ENCODE results near the gene LYSMD4.
"Not testable (repeated sequence)": the region's sequence is repeated elsewhere in the genome, so short reads cannot be mapped to it uniquely, and the experiment has no call there.

Gene LYSMD4

GRCh38 chr15:99733268-99734039 is at the start of gene LYSMD4:
Gene LYSMD4, minus strand, starts transcription at chr15:99733437. Its CDS starts 1,438 bp downstream, at chr15:99731999.
- peak in 1 of 2 experiments; percentile 90 for DNase-seq

DNA sequence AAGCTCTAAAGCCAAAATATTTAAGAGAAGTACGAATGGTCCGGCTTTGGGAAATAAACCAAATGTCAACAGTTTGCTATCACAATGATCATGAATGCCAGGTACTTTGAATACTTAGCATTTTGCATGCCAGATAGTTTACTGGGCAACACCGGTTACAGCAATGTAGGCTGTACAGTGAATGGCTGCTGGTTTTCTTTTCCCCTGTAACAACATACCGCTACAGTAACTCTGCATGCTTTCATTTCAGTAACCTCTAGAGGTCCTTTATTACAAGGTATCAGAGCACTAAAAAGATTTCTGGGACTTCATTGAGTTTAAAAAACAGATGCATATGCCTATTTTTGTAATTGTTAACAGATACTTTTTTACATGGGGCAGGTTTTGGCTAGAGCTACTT is 48.8 kb upstream of the LYSMD4 start:
- not testable (repeated sequence) for DNase-seq

- no peak for DNase-seq
These were observed 43.9 kb upstream of the LYSMD4 start for GRCh38 chr15:99777144-99777543.

GRCh38 chr15:99764522-99764921 is 31.3 kb upstream of the LYSMD4 start:
- no peak for DNase-seq

DNA sequence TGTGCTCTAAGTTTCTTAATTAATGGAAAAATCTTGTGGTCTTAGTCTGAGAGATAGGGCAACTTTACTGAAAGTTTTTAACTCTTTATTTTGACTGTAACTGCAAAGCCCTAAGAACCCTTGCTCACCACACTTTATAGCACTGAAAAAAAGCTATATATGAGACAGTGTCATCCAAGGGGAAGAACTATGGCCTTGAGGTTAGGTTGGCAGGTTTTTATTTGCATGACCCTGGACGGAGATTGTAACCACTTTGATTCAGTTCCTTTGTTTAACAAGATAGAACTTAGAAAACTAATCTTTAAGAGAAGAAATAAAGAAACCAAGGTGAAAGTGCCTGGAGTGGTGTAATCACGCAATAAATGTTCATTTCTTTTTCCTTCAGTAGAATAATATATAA is 30.6 kb upstream of the LYSMD4 start:
- no peak for DNase-seq

GRCh38 chr15:99762288-99762687 is 29.1 kb upstream of the LYSMD4 start:
- no peak for DNase-seq

- peak in 1 of 2 experiments; percentile 14 for DNase-seq
These were observed 22.6 kb upstream of the LYSMD4 start for GRCh38 chr15:99755692-99756409.

- DNase-seq = no peak
These were observed 19.8 kb upstream of the LYSMD4 start for GRCh38 chr15:99753066-99753465.

GRCh38 chr15:99752556-99752955 is 19.3 kb upstream of the LYSMD4 start:
- no peak for DNase-seq

DNA sequence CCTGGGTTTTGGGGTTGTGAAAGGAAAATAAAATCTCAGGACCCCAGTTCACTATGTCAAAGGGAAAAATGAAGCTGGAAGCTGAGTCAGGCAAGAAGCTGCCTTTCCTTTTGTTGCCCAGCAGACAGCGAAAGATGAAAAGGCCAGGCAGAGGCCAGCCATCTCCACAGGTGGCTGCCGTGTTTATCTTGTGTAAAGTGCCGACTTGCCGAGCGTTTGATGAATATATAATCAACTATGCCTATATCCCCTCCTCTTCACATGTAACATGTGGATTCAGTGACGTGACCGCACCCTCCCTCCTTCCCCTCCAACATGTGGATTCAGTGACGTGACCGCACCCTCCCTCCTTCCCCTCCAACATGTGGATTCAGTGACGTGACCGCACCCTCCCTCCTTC is 17.1 kb upstream of the LYSMD4 start:
- not testable (repeated sequence) for DNase-seq

DNA sequence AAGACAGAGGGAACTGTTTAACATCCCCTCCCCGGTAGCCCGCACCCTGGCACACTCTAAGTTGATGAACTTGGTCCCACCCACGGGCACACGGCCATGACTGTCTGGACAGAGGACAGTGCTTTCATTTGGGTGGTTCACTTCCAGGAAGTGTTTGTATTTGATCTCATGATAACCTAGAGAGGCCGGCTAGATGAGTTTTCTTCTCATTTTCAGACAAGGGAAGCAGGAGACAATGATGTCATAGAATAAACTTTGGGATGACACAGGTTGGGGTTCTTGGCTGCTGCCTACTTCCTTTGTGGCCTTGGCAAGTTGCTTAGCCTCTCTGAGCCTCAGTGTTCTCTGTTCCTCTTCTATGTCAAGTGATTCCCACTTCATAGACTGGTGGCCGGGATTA is 16.1 kb upstream of the LYSMD4 start:
- DNase-seq = no peak

DNA sequence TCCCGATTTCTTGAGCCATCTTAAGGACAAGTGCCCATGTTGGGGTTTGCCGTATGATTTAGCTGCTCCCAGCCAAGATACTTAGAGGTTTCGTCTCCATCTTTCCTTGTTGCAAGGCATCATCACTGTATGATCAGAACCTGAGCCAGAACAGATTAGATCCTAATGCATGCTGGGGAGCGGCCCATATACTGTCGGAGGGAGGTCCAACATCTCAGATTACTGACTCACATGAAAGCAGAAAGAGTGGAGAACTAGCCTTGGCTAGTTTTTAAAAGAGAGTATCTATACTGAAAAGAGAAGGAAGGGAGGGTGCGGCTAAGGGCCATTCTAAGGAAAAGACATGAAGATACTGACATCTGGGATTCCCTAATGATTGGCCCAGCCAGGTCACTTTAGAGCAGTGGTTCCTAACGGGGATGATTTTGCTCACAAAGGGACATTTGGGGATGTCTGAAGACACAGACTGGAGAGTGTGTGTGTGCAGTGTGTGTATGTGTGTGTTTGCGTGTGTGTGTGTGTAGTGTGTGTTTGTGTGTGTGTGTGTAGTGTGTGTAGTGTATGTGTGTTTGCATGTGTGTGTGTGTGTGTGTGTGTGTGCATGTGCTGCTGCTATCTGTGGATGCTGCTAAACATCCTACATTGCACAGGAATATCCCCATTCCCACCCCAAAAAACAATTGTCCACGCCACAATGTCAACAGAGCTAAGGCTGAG is 12.3 kb upstream of the LYSMD4 start:
- no peak for DNase-seq

DNA sequence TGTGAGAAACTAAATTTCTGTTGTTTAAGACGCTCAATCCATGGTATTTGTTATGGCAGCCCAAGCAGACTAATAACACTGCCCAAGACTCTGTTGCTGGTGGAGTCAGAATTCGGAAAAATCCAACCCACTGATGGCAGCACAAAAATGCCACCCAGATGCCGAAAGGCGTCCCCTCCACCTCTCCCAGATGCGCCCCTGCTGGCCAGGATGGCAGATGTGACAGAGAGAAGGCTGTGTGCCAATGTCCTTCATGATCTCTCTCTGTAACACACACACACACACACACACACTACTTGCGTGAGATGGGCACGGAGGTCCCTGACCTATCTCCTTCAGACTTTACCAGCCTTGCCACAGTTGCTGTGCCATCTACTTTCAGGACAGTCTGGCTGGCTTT is 10.9 kb upstream of the LYSMD4 start:
- no peak for DNase-seq

DNA sequence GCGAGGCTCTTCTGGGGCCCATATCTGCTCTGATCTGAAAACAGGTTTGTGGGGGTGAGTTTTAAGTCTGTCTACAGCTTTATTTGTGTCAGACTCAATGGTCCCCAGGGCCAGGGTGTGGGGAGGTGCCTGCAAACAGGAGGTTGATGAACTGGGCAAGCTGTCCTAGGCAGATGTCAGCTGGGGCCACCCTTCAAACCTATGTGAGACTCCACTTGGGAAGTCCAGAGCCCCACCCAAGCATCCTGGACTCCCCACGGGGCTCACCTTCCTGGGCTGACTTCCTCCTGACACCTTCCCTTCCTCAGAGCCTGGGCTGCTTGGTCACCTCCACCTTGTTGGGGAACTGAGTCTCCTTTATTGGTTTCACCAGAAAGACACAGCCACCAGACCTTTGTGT is 8.6 kb upstream of the LYSMD4 start:
- DNase-seq = no peak

- DNase-seq = no peak
These were observed 5.0 kb upstream of the LYSMD4 start for GRCh38 chr15:99738021-99738847.

- DNase-seq = no peak
These were observed 3.5 kb upstream of the LYSMD4 start for GRCh38 chr15:99736702-99737101.

DNA sequence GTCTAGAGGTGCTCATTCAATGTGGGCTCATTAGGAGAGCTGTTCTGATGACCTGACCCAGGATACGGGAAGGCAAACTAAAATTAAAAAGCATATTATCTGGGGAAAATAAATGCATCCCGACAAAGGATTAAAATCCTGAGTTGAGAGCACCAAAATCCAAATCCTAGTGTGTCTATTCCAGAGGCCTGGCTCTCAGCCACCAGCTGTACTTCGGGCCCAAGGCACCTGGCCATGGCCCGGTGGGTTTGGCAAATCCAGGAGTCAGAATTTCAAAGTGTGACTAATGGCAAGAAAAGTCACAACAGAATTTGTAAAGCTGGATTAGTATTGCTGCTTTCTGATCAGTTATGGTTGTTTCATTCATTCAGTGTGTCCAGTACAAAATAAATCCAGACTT is 2.6 kb upstream of the LYSMD4 start:
- DNase-seq = no peak

- DNase-seq = no peak
These were observed 1.3 kb upstream of the LYSMD4 start for GRCh38 chr15:99734575-99734974.

- DNase-seq = not testable (repeated sequence)
These were observed 729 bp upstream of the LYSMD4 start for GRCh38 chr15:99734040-99734291.

- no peak for DNase-seq
These were observed 428 bp downstream of the LYSMD4 start for GRCh38 chr15:99732751-99733267.

- DNase-seq = no peak
These were observed 1.0 kb downstream of the LYSMD4 start for GRCh38 chr15:99732124-99732750.
